ENCODE data around the gene IPO13. TPM values are rescaled to one million over a fixed set of nuclear protein-coding genes. Genes with fewer than 3 reads are reported as not detected.

The IPO13 gene
- total RNA-seq, 4 donors from 2014 or later = 22.7 to 64.9 (median 36.5) TPM

- Histone ChIP-seq H3K4me1 (peaks cover 0 to 8% (median 4%) of the 10 kb centered on the region in 4 donors), H3K9me3 (no peaks in the 10 kb centered on the region), H3K36me3 (no peaks in the 10 kb centered on the region), H3K27me3 (no peaks in the 10 kb centered on the region), H3K4me3 (no peak overlapping the region), H3K27ac (no peak overlapping the region)
- 82% methylated on average over 8 of the region's 8 CpGs; no CpG with 5 or more reads in 1 of the 2 donors for WGBS, 2 donors (ENCODE audit: low coverage in 1 of 2)
- in situ Hi-C loops (cut with MboI; ENCODE audit: low pct_ligation_motif_present in 1 of 4, low pct_unique_long_range_greater_than_20kb in 1 of 4, low sequenced_read_pairs in 3 of 4) (no loop called here), intact Hi-C loops (cut with DNase I; ENCODE audit: low total_unique reads) (loop anchor here (5.0 kb wide), 1 partner anchor 35 kb away; no protein-coding TSS in a partner anchor)
- DNase-seq = no peak
- TF ChIP-seq POLR2A (IDR thresholded peaks at IDR 0.05) (no peak), POLR2AphosphoS5 (IDR thresholded peaks at IDR 0.05) (no peak), EP300 (IDR thresholded peaks at IDR 0.05; ENCODE audit: low read depth) (no peak), CTCF (IDR thresholded peaks at IDR 0.05) (no peak)
These were observed 55.4 kb downstream of the IPO13 start for GRCh38 chr1:44002165-44002564.

GRCh38 chr1:44002606-44003157, 55.9 kb downstream of the IPO13 start:
- H3K4me1 ChIP-seq = peaks cover 0 to 5% (median 2%) of the 10 kb centered on the region in 4 donors
- H3K4me3 ChIP-seq = no peak overlapping the region
- TF ChIP-seq EP300 (IDR thresholded peaks at IDR 0.05; ENCODE audit: low read depth) = no peak
- TF ChIP-seq CTCF (IDR thresholded peaks at IDR 0.05) = no peak
- TF ChIP-seq POLR2AphosphoS5 (IDR thresholded peaks at IDR 0.05) = no peak
- TF ChIP-seq POLR2A (IDR thresholded peaks at IDR 0.05) = no peak
- no peak for DNase-seq
- no peaks in the 10 kb centered on the region for H3K9me3 ChIP-seq
- no peaks in the 10 kb centered on the region for H3K27me3 ChIP-seq
- intact Hi-C loops (cut with DNase I; ENCODE audit: low total_unique reads) = loop anchor here (5.0 kb wide), 1 partner anchor 35 kb away; no protein-coding TSS in a partner anchor
- in situ Hi-C loops (cut with MboI; ENCODE audit: low pct_ligation_motif_present in 1 of 4, low pct_unique_long_range_greater_than_20kb in 1 of 4, low sequenced_read_pairs in 3 of 4) = no loop called here
- H3K27ac ChIP-seq = no peak overlapping the region
- WGBS, 2 donors (ENCODE audit: low coverage in 1 of 2) = 85% methylated on average over 14 of the region's 14 CpGs; no CpG with 5 or more reads in 1 of the 2 donors
- no peaks in the 10 kb centered on the region for H3K36me3 ChIP-seq

DNA sequence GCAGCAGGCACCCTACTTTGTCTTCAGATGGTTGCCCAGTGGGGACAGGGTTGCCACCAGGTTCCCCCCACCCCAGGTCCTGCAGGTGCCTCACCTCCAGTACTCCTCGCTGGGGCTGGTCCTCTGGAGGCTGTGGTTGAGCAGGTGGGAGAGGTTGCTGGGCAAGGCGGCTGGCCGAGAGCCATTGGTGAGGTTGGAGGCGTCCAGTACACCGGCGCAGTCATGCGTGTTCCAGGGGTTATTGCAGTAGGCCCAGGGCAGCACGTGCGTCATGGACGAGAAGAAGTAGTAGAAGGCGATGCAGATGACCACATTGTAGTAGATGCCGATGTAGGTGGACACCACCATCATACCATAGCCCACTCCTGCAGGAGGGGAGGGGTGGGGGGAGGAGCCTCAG, 61.5 kb downstream of the IPO13 start:
- in situ Hi-C loops (cut with MboI; ENCODE audit: low pct_ligation_motif_present in 1 of 4, low pct_unique_long_range_greater_than_20kb in 1 of 4, low sequenced_read_pairs in 3 of 4) = loop anchor here in 1 of 4 donors (5.0 kb wide), 1 partner anchor 34 kb away; no protein-coding TSS in a partner anchor
- WGBS, 2 donors (ENCODE audit: low coverage in 1 of 2) = 96 to 98% methylated on average over 7 to 12 of the region's 12 CpGs
- Histone ChIP-seq H3K27me3 (no peaks in the 10 kb centered on the region), H3K27ac (no peak overlapping the region), H3K36me3 (no peaks in the 10 kb centered on the region), H3K9me3 (no peaks in the 10 kb centered on the region), H3K4me1 (peaks cover 0 to 28% (median 10%) of the 10 kb centered on the region in 4 donors), H3K4me3 (no peak overlapping the region)
- intact Hi-C loops (cut with DNase I; ENCODE audit: low total_unique reads) = loop anchor here (5.0 kb wide), 1 partner anchor 39 kb away; no protein-coding TSS in a partner anchor
- DNase-seq = no peak
- TF ChIP-seq EP300 (IDR thresholded peaks at IDR 0.05; ENCODE audit: low read depth) (no peak), CTCF (IDR thresholded peaks at IDR 0.05) (no peak), POLR2A (IDR thresholded peaks at IDR 0.05) (no peak), POLR2AphosphoS5 (IDR thresholded peaks at IDR 0.05) (no peak)

DNA sequence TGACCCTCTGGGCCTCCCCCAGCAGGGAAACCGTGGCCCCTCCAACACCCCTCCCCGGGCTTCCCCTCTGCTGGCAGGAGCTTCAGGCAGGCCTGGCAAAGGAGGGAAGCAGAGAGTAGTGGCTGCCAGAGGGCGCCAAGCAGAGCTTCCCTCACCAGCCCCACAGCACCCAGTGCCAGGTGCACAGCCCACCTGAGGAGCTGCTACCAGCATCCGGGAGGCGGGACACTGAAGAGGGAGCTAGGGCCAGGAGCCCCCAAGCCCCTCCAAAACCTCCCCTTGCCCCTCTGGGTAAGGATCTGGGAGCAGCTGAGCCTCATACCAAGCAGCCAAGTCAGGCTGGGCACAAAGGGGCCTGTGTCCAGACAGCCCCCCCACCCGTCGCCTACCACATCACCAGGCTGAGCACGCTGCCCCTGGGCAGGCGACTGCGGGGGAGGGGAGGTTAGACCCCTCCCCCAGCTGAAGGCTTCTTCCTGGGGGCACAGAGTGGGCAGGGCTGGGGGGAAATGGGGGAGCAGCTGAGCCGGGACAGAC, 64.3 kb downstream of the IPO13 start:
- H3K27ac ChIP-seq = no peak overlapping the region
- no peaks in the 10 kb centered on the region for H3K27me3 ChIP-seq
- no peaks in the 10 kb centered on the region for H3K36me3 ChIP-seq
- no peak for DNase-seq
- H3K4me3 ChIP-seq = no peak overlapping the region
- in situ Hi-C loops (cut with MboI; ENCODE audit: low pct_ligation_motif_present in 1 of 4, low pct_unique_long_range_greater_than_20kb in 1 of 4, low sequenced_read_pairs in 3 of 4) (no loop called here), intact Hi-C loops (cut with DNase I; ENCODE audit: low total_unique reads) (no loop called here)
- H3K4me1 ChIP-seq = peaks cover 7 to 47% (median 29%) of the 10 kb centered on the region in 4 donors
- no peak for TF ChIP-seq CTCF (IDR thresholded peaks at IDR 0.05)
- TF ChIP-seq POLR2AphosphoS5 (IDR thresholded peaks at IDR 0.05) = no peak
- no peak for TF ChIP-seq POLR2A (IDR thresholded peaks at IDR 0.05)
- TF ChIP-seq EP300 (IDR thresholded peaks at IDR 0.05; ENCODE audit: low read depth) = no peak
- no peaks in the 10 kb centered on the region for H3K9me3 ChIP-seq
- WGBS, 2 donors (ENCODE audit: low coverage in 1 of 2) = 84% methylated on average over 11 of the region's 11 CpGs; no CpG with 5 or more reads in 1 of the 2 donors

Data from transverse colon (tissue), 4 donors.